Motor neuron (in vitro differentiated cells): Measurements from ENCODE around the gene ARHGAP19. TPM values are rescaled to one million over a fixed set of nuclear protein-coding genes. Genes with fewer than 3 reads are reported as not detected.
"Not testable (repeated sequence)": the region's sequence is repeated elsewhere in the genome, so short reads cannot be mapped to it uniquely, and the experiment has no call there.

Experiments
- ATAC-seq, 8 experiments: fragments of 200-7000 bp; cut with Tn5 transposase; replicated peaks in 6 of 8; 2 replicates each; pipeline ENCODE4 v1.8.0; 2021; ENCODE audit warnings: mild to moderate bottlenecking in 8 of 8, moderate library complexity in 8 of 8
- H3K27ac ChIP-seq, 2 donors: fragments of 250-450 bp; sonication (Bioruptor Pico); 2 replicates each; pipeline ENCODE4 v1.9.0; 2021; ENCODE audit warnings: antibody characterized with exemption in 2 of 2, mild to moderate bottlenecking in 2 of 2, moderate library complexity in 1 of 2
- H3K4me1 ChIP-seq, 2 donors: fragments of 250-450 bp; sonication (Bioruptor Pico); replicated peaks in 1 of 2; 2 replicates each; pipeline ENCODE4 v1.6.1; 2021; ENCODE audit warnings: antibody characterized with exemption in 2 of 2, mild to moderate bottlenecking in 2 of 2, moderate library complexity in 1 of 2
- H3K4me3 ChIP-seq, 5 donors: fragments of 250-450 bp; sonication (Bioruptor Pico); 2 replicates each; pipeline ENCODE4 v1.9.0; 2021; ENCODE audit warnings: antibody characterized with exemption in 5 of 5, mild to moderate bottlenecking in 5 of 5, moderate library complexity in 4 of 5
- WGBS, 10 experiments: fragments of 450-650 bp; shearing (Covaris generic); methylation state at CpG; one replicate each; pipeline ENCODE4 v1.0.0; 2022; 5-methylcytosine and 5-hydroxymethylcytosine counted together
- in situ Hi-C, 9 experiments: fragments of 400-800 bp; cut with MboI; loops; one replicate each; pipeline ENCODE4 v1.15.0; 2021; ENCODE audit warnings: low sequenced_read_pairs in 9 of 9, low pct_unique_long_range_greater_than_20kb in 2 of 9; ENCODE audit not compliant: unreplicated experiment in 9 of 9
- total RNA-seq, 8 experiments: library from RNA; unstranded; fragments of 300-600 nt; gene quantifications; 2 replicates each; pipeline versions ENCODE4 v1.2.3 to v1.2.4, GENCODE V29; 2022

Gene ARHGAP19
- total RNA-seq, 8 experiments from 2014 or later = 2.4 to 18.0 (median 11.9) TPM

- H3K27ac ChIP-seq = peak overlapping the region in 1 of 2 donors; percentile 87
- H3K4me1 ChIP-seq = peaks cover 4 to 7% of the 10 kb centered on the region in 2 donors
- WGBS, 10 experiments = 0 to 54% (median 30%) methylated on average over 3 to 21 of the region's 25 CpGs
- ATAC-seq = peak in 3 of 8 experiments; percentile 3 to 6 (median 5)
- in situ Hi-C loops = no loop called here
- peak overlapping the region; percentile 62 to 79 (median 75) for H3K4me3 ChIP-seq
Observed at GRCh38 chr10:97291357-97292096, 910 bp downstream of the ARHGAP19 start.

- peak overlapping the region in 3 of 5 donors; percentile 68 to 79 (median 78) for H3K4me3 ChIP-seq
- in situ Hi-C loops, H3K4me1 ChIP-seq, ATAC-seq, H3K27ac ChIP-seq: not testable (repeated sequence)
- 62 to 100% (median 85%) methylated on average over 2 to 8 of the region's 17 CpGs; no CpG with 5 or more reads in 2 of the 10 experiments for WGBS, 10 experiments
Observed at GRCh38 chr10:97290576-97291356, 1.7 kb downstream of the ARHGAP19 start.

DNA sequence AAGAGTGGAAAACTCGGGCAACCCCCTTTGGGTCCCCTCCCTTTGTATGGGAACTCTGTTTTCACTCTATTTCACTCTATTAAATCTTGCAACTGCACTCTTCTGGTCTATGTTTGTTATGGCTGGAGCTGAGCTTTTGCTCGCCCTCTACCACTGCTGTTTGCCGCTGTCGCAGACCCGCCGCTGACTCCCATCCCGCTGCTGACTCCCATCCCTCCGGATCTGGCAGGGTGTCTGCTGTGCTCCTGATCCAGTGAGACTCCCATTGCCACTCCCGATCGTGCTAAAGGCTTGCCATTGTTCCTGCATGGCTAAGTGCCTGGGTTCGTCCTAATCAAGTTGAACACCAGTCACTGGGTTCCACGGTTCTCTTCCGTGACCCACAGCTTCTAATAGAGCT, 2.4 kb downstream of the ARHGAP19 start:
- H3K4me3 ChIP-seq, H3K4me1 ChIP-seq, ATAC-seq, in situ Hi-C loops, H3K27ac ChIP-seq: not testable (repeated sequence)
- WGBS, 10 experiments = 0 to 100% (median 83%) methylated on average over 1 to 8 of the region's 13 CpGs; no CpG with 5 or more reads in 1 of the 10 experiments

DNA sequence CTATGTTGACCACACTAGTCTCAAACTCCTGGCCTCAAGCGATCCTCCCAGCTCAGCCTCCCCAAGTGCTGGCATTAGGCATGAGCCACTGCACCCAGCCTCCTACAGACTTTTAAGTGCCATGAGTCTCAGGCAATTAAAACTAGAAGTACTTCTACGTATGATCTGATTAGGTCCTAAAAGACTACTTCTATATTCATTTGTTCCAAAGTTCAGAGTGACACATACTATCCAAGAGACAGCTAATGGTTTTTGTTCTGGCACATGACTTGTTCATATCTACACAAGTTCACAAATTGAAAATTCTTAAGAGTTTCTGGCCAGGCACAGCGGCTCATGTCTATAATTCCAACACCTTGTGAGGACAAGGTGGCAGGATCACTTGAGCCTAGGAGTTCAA, 11.7 kb downstream of the ARHGAP19 start:
- no peak overlapping the region for H3K27ac ChIP-seq
- 71 to 100% (median 93%) methylated on average over 1 to 3 of the region's 3 CpGs; no CpG with 5 or more reads in 1 of the 10 experiments for WGBS, 10 experiments
- in situ Hi-C loops = no loop called here
- ATAC-seq = no peak
- H3K4me1 ChIP-seq = peaks cover 0 to 7% of the 10 kb centered on the region in 2 donors
- no peak overlapping the region for H3K4me3 ChIP-seq

GRCh38 chr10:97279121-97279815, 13.2 kb downstream of the ARHGAP19 start:
- Histone ChIP-seq H3K4me1 (peaks cover 0 to 7% of the 10 kb centered on the region in 2 donors), H3K4me3 (no peak overlapping the region), H3K27ac (no peak overlapping the region)
- no peak for ATAC-seq
- 57 to 100% (median 80%) methylated on average over 1 to 9 of the region's 9 CpGs for WGBS, 10 experiments
- in situ Hi-C loops = no loop called here

DNA sequence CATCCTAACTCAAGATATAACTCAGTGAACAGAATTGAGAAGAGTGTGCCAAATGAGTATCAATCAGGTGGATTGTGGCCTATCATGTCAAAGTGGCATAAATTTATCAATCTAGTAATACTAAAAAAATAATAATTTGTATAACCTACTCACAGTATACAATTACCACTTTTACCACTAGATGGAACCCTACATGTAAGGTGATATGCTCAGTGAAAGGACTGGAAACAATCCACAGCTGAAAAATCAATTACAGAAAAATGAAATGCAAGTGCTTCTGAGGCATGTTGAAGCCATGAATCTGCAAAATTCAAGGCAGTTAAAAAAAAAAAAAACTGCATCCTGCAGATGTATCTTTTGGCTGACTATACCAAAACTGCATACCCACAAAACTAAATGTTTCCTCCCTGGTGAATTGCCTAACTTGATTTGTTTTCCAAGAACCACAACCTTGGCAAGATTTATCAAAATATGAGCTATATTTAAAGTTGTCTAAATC, 13.9 kb downstream of the ARHGAP19 start:
- no peak overlapping the region for H3K4me3 ChIP-seq
- in situ Hi-C loops = no loop called here
- H3K4me1 ChIP-seq = peaks cover 0 to 7% of the 10 kb centered on the region in 2 donors
- H3K27ac ChIP-seq = no peak overlapping the region
- ATAC-seq = peak; percentile 68 to 100 (median 83)

DNA sequence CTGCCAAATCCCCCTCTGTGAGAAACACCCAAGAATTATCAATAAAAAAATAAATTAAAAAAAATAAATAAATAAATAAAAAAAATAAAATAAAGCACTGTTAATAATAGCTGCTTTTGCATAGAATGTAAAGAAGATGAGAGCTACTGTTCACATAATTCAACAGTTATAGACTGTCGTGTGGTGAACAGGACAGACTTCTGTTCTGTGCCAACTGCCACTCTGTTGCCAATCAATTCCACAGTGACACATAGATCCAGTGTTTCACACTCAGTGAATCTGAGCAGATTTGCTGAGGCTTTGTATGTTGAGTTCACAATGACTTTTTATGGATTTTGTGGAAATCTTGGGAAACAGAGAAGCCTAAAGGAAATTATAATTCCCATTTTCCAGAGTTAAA, 14.9 kb downstream of the ARHGAP19 start:
- ATAC-seq = no peak
- Histone ChIP-seq H3K27ac (no peak overlapping the region), H3K4me1 (peaks cover 0 to 7% of the 10 kb centered on the region in 2 donors), H3K4me3 (no peak overlapping the region)
- 80% methylated on average over 1 of the region's 1 CpG; no CpG with 5 or more reads in 9 of the 10 experiments for WGBS, 10 experiments
- in situ Hi-C loops = no loop called here

- Histone ChIP-seq H3K27ac (no peak overlapping the region), H3K4me1 (peaks cover 0 to 7% of the 10 kb centered on the region in 2 donors), H3K4me3 (no peak overlapping the region)
- 50 to 100% (median 91%) methylated on average over 1 to 3 of the region's 9 CpGs; no CpG with 5 or more reads in 4 of the 10 experiments for WGBS, 10 experiments
- in situ Hi-C loops = no loop called here
- ATAC-seq = no peak
Observed at GRCh38 chr10:97274828-97275227, 17.6 kb downstream of the ARHGAP19 start.

DNA sequence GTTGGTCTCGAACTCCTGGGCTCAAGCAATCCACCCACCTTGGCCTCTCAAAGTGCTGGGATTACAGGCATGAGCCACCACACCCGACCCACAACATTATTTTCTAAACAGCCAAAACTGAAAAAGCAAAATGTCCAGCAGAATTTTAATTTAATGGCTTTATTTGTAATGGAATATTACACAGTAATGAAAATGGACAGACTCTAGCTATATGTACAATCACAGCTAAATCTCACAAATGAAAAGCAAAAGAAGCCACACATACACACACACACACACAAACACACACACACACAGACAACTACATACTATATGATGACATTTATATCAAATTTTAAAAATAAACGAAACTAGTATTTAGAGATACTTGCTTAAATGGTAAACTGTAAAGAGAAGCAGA, 18.7 kb downstream of the ARHGAP19 start:
- Histone ChIP-seq H3K27ac (no peak overlapping the region), H3K4me1 (peaks cover 0 to 2% of the 10 kb centered on the region in 2 donors), H3K4me3 (no peak overlapping the region)
- WGBS, 10 experiments = 83 to 100% (median 93%) methylated on average over 1 to 3 of the region's 3 CpGs; no CpG with 5 or more reads in 1 of the 10 experiments
- ATAC-seq = no peak
- in situ Hi-C loops = no loop called here

DNA sequence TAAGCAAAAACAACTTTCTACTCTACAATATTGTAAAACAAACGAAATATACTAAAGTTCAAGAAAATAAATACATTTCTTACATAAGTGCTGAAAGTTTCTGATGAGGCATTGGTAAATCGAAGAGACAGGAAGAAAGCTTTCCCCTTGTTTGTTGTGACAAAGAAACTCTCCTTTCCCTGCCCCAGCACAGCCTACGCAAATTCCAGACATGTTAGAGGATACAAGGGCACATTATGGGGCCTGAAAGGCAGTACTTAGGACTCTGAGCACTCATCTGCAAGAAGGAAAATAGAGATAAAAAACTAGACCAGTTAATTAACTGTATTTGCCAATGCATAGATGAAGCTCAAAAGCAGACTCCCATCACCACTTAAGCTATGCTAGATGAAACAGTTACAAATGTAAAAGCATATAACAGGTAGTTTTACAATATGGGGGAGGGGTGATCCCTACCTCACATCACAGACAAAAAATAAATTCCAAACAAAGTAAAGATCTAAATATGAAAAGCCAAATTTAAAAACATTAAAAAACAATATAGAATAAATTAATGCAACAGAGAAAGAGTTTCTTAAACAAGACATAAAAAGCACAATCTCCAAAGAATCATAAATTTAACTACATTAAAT, 21.8 kb downstream of the ARHGAP19 start:
- Histone ChIP-seq H3K27ac (no peak overlapping the region), H3K4me3 (no peak overlapping the region), H3K4me1 (peaks cover 0 to 3% of the 10 kb centered on the region in 2 donors)
- 55 to 100% (median 88%) methylated on average over 2 to 3 of the region's 3 CpGs for WGBS, 10 experiments
- ATAC-seq = no peak
- in situ Hi-C loops = no loop called here

DNA sequence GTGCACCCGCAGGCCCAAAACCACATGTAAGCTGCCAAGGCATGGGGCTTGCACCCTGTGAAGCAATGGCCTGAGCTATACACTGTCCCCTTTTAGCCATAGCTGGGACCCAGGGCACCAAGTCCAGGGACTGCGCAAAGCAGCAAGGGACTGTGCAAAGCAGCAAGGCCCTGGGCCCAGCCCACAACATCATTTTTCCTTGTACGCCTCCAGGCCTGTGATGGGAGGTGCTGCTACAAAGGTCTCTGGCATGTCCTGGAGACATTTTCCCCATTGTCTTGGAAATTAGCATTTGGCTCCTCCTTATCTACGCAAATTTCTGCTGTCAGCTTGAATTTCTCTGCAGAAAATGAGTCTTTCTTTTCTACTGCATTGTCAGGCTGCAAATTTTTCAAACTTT, 24.8 kb downstream of the ARHGAP19 start:
- 40 to 100% (median 80%) methylated on average over 1 to 2 of the region's 4 CpGs; no CpG with 5 or more reads in 3 of the 10 experiments for WGBS, 10 experiments
- in situ Hi-C loops = no loop called here

DNA sequence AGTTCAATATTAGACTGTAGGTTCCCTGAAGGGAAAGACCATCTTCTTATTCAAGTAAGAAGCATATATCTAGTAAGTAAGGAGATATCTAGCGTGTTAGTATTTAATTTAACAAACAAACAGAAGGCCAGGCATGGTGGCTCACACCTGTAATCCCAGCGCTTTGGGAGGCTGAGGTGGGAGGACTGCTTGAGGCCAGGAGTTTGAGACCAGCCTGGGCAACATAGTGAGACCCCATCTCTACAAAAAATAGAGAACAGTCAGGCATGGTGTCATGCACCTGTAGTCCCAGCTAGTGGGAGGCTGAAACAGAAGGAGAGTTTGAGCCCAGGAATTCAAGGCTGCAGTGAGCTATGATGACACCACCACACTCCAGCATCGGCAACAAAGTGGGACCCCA, 27.3 kb downstream of the ARHGAP19 start:
- WGBS, 10 experiments = 91 to 100% (median 100%) methylated on average over 1 to 3 of the region's 3 CpGs; no CpG with 5 or more reads in 5 of the 10 experiments
- H3K4me1 ChIP-seq, H3K4me3 ChIP-seq, H3K27ac ChIP-seq, ATAC-seq, in situ Hi-C loops: not testable (repeated sequence)

More for the DNA sequence above, 24.8 kb downstream of the ARHGAP19 start:
- Histone ChIP-seq H3K4me1 (peaks cover 0 to 3% of the 10 kb centered on the region in 2 donors), H3K4me3 (no peak overlapping the region), H3K27ac (no peak overlapping the region)
- peak in 5 of 8 experiments; percentile 30 to 100 (median 65) for ATAC-seq
